Spleen (tissue), 7 donors: ENCODE results near the gene DENND4B.
A peak's percentile ranks its signal among the peaks of the same experiment; 100 is the strongest.

Experiments used
- POLR2A ChIP-seq, 3 donors: fragments of 450-650 bp; IDR thresholded peaks; one replicate each; pipeline ENCODE4 v1.5.1; 2017; ENCODE audit warnings: antibody characterized with exemption in 3 of 3, mild to moderate bottlenecking in 1 of 3
- TF ChIP-seq, protein P1 (sequence below), 11 experiments: fragments of 200-600 bp in 7 of 11; fragments of 450-650 bp in 4 of 11; sonication (generic) in 4 of 11; IDR thresholded peaks in 8 of 11; conservative IDR thresholded peaks in 3 of 11; 1 replicate in 7 of 11; 2 replicates in 4 of 11; pipeline versions ENCODE4 v1.4.0 to v1.8.0; 2016 to 2021; ENCODE audit warnings: antibody characterized with exemption in 11 of 11, inconsistent platforms in 4 of 11, mild to moderate bottlenecking in 1 of 11
- donor health status: DM: no; HTN: no; CAD: no; lungs with moderate emphysema.
- donor health status: DM: no; HTN: no; CAD: no.
- donor health status: DM: no; HTN: no; CAD: no.

DNA sequence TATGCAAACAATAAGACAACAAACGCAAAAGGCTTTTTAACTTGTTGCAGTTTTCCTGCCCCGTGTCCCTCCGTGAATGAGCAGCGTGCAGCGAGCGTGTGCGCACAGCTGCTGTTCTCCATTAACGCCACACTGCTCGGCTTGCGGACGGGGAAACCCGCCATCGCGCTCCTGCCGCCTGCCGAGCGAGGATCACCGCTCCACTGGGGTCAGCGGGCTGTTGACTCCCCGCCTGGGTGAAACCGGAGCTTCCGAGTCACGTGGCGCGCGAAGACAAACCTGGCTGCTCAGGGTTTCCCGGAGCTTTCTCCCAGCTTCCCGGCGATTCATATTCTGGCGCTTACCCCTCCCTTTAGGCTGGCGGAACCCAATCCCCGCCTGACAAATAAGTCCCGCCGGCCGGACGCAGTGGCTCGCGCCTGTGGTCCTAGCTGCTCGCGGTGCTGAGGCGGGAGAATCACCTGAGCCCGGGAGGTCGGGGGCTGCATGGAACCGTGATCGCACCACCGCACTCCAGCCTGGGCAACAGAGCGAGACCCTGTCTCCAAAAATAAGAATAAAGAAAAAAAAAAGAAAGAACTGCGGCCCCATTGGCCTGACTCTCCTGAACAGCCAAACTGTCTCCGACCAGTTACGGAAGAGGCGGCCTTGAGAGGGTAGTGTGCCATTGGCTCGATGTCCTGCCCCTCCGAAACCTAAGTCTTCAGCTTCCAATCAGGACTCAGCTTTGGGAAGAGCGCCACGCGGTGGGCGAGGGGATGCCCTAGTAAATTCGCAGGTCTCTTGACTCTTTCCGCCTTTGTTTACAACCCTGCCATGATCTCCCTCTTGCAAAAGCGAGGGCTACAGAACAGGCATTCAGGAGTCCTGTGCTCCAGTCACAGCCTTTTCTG is 20.8 kb upstream of the DENND4B start, which contains the start of gene CREB3L4:
- TF ChIP-seq POLR2A (IDR thresholded peaks at IDR 0.05) = peak in 2 of 3 donors; percentile 9 to 79
- TF ChIP-seq, protein P1, sequence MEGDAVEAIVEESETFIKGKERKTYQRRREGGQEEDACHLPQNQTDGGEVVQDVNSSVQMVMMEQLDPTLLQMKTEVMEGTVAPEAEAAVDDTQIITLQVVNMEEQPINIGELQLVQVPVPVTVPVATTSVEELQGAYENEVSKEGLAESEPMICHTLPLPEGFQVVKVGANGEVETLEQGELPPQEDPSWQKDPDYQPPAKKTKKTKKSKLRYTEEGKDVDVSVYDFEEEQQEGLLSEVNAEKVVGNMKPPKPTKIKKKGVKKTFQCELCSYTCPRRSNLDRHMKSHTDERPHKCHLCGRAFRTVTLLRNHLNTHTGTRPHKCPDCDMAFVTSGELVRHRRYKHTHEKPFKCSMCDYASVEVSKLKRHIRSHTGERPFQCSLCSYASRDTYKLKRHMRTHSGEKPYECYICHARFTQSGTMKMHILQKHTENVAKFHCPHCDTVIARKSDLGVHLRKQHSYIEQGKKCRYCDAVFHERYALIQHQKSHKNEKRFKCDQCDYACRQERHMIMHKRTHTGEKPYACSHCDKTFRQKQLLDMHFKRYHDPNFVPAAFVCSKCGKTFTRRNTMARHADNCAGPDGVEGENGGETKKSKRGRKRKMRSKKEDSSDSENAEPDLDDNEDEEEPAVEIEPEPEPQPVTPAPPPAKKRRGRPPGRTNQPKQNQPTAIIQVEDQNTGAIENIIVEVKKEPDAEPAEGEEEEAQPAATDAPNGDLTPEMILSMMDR (IDR thresholded peaks at IDR 0.05 in 8 of 11, conservative IDR thresholded peaks at IDR 0.05 in 3 of 11) = peak in 9 of 11 experiments; percentile 12 to 58 (median 45)
